CD1c-positive myeloid dendritic cell (primary cell): ENCODE measurements around the gene YTHDF1.
"Not testable (repeated sequence)": the region's sequence is repeated elsewhere in the genome, so short reads cannot be mapped to it uniquely, and the experiment has no call there.

Source experiments
- DNase-seq: peaks from one replicate; pipeline ENCODE4 v3.0.0-alpha.2; 2016; ENCODE audit errors: extremely low spot score

The YTHDF1 gene

DNA sequence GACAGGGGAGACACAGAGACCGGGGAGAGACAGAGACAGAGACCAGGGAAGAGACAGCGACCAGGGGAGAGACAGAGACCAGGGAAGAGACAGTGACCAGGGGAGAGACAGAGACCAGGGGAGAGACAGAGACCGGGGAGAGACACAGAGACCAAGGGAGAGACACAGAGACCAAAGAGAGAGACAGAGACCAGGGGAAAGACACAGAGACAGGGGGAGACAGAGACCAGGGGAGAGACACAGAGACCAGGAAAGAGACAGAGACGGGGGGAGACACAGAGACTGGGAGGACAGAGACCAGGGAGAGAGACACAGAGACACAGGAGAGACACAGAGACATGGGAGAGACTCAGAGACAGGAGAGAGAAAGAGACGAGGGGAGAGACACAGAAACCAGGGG, 43.9 kb downstream of the YTHDF1 start:
- DNase-seq = no peak

- DNase-seq = no peak
Observed at GRCh38 chr20:63169681-63170080, 46.2 kb downstream of the YTHDF1 start.

- DNase-seq = no peak
Observed at GRCh38 chr20:63168861-63169260, 47.1 kb downstream of the YTHDF1 start.

DNA sequence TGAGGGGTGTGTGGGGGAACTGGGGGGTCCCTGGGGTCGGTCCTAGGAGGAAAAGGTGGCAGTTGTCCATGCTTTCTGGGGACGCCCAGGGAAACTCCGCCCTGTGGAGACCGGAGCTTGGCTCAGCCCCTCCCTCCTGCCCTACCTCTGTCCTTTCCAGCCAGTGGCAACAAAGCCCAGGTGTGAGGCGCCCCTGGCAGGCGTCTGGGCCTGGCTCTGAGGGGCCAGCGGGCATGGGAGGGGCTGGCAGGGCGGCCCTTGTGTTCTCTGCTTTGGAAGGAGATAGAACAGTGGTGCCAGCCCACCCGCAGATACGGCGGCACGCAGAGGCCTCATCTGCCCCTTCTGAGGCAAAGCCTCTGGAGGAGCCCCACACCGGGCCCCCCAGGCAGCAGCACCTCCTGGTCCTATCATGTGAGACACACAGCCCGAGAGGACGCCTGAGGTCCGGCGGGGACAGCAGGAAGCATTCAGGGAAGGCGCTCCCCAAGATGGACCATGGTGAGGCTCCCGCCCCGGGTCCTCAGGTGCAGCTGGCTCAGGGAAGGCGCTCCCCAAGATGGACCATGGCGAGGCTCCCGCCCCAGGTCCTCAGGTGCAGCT, 47.9 kb downstream of the YTHDF1 start:
- no peak for DNase-seq

- no peak for DNase-seq
Observed at GRCh38 chr20:63167026-63167917, 48.7 kb downstream of the YTHDF1 start.

DNA sequence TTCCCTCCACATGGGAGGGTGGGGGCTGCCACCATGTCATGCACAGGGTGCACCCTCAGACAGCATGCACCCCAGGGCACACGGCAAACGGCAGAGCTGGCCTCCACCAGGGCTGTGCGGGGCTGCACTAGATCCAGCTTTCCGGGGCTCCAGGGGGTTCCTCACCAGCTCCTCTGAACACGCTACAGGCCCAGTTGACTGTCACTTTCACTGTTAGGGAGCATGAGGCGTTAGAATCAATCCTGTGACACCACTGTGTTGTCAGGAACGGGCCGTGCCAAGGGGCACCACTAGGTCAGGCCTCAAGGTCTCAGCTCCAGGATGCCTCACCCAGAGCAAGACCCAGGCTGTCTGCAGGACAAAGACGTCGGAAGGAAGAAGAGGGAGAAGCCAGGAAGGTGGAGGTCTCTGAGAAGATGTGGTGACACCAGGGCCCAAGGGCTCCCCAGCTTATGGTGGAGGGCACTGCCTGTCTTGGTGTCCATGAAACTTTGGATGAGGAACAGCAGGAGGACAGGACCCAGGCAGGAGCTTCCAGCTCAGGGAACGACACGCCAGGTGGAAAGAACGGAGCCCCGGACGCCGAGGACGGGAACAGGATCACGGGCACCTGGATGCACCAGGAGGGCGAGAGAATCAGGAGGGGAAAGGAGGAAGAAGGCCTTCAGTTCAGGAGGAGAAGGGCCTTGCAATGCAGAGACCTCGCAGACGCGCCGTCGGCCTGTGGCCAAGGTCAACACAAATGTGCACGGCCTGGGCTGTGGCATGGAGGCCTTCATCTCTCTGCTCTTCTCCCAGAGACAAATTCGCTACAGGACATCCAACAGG, 49.5 kb downstream of the YTHDF1 start:
- DNase-seq = no peak

DNA sequence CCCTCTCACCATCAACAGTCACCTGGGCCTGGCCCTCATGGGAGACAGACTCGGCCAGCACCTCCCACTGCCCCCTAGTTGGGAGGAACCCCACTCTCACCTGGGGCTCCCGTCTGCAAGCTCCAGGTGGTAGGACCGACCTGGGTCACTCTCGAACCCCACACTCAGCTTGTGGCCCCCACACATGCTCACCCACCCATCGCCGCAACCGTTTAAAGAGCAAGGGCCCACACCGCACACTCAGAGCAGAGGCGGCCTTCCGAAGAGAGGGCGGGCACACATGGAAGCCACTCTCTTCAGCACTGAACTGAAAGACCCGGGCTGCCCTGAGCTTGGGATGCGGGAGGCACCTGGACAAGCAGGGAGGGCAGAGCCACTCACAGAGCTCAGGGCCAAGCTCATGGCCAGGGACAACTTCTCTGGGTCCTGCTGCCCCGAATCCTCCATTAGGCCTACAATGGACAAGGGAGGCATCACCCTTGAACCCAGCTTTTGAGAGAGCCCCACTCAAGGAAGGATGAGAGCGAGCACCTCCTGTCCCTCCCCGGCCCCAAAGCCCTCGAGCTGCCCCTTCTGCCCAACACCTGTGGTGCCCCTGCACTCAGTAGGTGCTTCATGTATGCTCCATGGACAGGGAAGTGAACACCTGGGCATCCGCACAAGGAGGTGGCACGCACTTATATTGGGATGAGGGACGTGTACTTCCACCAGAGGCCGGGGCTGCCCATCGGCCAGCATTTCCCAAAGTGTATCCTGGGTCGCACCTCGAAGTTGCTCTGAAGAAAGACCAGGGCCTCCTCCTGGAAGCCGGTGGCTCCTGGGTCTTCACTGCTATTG, 50.4 kb downstream of the YTHDF1 start:
- DNase-seq = no peak

- no peak for DNase-seq
Observed at GRCh38 chr20:63164484-63165355, 51.2 kb downstream of the YTHDF1 start.

DNA sequence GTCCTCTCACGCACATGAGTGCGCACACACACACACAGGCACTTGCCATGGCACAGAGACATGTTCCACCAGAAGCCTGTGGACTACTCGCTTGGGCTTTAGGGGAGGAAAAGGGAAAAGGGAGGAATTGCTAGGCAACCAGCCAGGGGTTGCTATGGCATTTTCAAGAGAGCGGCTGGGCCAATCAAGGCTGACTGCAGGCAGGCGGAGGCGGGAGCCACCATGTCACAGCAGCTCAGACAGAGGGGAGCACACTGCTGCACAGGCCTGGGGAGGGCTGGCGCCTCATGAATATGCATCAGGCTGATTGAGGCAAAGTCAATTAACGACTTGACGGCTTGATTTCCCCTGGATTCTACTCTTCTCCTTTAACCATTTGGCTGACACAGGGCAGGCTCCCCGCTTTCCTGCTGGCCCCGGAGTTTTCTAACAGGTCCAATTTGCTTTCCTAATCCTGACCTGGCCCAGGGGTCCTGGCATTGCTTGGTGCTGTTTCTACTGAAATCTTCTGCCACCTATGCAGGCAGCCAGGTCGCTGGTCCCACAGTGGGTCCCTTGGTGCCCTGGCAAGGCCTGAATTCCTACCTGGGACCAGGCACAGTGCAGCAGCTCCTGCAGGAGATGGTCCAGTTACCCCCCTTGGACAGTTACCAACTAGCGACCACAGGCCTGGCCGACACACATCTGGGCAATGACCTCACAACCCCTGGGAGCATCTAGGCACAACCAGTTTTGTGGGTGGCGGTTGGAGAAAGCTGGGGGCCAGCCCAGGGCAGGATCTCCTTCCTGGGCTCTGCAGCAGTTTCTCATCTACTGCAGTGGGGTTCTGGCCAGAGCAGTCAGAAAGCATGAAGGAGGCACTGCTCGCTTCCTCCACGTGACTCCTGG, 52.1 kb downstream of the YTHDF1 start:
- no peak for DNase-seq

DNA sequence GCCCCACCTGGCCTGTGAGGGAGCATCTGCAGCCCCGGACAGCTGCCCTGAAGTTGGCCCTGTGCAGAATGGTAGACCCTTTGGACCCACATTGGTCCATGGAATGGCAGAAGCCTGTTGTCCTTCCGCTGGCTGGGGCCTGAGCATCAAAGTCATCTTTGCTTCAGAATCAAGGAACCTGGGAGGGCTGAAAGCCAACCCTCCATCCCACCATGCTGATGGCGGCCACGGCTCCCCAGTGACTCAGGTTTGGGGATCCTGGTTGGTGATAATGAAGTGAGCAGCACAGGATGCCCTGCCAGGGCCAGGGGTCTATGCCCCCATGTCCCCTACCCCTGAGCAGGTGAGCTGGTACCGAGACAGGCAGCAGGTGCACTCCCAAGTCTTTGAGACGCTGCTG, 52.8 kb downstream of the YTHDF1 start:
- no peak for DNase-seq

- DNase-seq = no peak
Observed at GRCh38 chr20:63162206-63162795, 53.6 kb downstream of the YTHDF1 start.

DNA sequence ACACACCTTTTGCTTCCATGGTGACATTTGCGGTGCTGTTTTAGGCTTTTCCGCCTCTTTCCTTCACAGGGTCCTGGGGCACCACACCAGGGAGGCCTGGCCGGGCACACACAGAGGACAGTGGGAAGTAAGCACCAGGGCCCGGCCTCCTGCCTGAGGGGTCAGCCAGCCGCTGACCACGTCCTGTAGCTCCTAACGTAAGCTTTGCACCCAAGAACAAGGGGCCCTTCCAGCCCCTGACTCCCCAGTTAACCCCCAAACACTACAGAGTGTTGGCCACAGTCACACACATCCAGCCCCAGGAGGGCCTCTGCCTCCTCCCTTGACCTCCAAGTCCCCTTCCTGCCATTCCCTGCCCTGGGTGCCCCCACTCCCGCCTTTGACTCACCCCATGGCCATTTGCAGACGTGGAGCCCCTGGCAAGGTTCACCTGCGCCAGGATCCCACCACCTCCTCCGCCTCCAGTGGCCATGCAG, 54.7 kb downstream of the YTHDF1 start:
- DNase-seq = no peak

DNA sequence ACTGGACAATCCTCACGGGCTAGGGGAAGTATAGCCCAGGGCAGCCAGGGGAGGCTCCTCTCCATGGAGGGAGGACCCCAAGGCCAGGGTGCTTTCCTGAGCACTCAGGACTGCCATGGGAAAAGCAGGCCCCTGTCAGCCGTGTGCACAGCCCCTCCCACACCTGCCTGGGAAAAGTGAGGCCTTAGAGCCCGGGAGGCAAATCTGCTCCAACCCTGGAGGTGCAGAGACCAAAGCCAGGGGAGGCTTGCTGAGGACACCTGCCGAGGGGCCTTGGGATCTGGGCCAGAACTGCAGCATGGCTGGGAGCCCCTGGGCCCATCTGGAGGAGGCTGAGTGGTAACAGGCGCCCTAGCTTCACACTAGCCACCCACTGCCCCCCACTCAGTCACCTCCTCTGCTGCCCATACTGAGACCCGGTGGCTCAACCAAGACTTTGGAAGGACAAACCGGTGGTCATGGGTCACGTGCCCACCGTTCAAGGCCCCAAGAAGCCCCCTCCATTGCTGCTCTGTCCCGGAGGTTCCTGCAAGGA, 55.2 kb downstream of the YTHDF1 start:
- no peak for DNase-seq

DNA sequence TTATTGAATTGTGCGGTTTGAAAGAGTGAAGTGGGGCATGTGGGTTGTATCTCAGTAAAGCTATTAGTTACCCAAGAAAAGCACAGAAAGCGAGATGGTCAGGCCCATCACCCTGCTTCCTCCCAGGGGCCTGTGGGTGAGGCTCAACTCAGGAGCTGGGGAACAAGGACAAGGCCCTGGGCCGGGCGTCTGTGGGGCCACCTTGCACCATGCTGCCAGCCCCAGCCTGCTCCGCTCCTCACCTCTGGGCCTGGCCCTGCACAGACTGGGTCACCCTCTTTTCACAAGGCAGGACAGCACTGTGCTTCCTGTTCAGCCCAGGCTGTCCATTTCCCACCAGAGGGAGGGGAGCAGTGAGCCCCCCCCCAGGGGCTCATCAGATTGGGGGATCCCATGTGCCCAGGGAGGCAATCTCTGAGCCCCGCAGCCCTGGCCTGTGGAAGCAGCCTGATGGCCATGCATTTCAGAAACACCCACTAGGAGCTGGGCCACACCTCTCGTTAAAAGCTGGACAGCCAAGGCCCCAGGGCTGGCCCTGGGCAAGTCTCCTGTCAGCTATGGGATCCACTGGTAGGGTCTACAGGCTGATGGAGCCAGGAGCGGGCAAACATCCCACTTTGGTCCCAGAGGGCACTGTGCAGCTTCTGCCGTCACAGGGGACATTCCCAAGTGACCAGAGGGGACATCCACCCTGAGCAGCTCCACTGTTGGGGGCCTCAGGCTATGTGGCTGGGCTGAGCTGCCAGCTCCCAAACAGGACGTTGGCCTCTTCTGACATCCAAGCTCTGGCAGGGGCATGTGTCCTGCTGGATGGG, 55.9 kb downstream of the YTHDF1 start:
- no peak for DNase-seq

DNA sequence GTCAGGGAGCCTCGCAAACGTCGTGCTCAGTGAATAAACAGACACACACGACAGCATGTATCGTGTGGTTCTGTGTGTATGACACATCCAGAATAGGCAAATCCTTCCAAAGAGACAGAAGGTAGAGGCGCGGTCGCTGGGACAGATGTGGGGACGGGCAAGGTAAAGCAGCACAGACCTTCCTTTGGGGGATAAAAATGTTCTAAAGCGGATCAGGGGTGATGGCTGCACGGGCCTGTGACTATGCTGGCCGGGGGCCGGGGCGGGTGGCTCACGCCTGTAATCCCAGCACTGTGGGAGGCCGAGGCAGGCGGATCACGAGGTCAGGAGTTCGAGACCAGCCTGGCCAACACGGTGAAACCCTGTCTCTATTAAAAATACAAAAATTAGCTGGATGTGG, 56.7 kb downstream of the YTHDF1 start:
- DNase-seq = not testable (repeated sequence)

- DNase-seq = no peak
Observed at GRCh38 chr20:63158845-63159244, 57.1 kb downstream of the YTHDF1 start.

GRCh38 chr20:63158352-63158751, 57.6 kb downstream of the YTHDF1 start:
- no peak for DNase-seq

DNA sequence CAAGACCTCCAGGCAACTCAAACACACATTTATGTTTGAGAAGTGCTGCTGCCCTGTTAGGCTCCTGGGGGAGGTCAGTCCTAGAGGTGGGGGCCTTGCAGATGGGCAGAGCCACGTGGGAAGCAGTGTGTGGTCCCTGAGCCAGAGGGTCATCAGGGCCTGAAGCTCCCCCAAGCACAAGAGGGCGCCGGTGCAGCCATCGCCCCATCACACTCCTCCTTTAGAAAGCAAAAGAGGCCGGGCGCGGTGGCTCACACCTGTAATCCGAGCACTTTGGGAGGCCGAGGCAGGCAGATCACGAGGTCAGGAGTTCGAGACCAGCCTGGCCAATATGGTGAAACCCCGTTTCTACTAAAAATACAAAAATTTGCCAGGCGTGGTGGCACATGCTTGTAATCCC, 58.5 kb downstream of the YTHDF1 start:
- not testable (repeated sequence) for DNase-seq
